WTC11 (cell line): Measurements from ENCODE around the gene SLC25A21. TPM values are rescaled to one million over a fixed set of nuclear protein-coding genes. Genes with fewer than 3 reads are reported as not detected.

Experiments
- ATAC-seq: fragments of 200-7000 bp; cut with Tn5 transposase; 2 replicates; pipeline ENCODE4 v1.10.0; 2021; ENCODE audit warnings: mild to moderate bottlenecking, moderate library complexity
- CTCF ChIA-PET: fragments of 300-600 bp; sonication (Branson Sonifier 250); formaldehyde crosslinking; loops from one replicate; lab custom pipeline; 2021; ENCODE audit warnings: antibody characterized with exemption; lab: Charles Lee
- POLR2A ChIA-PET: fragments of 350-600 bp; sonication (Branson Sonifier 250); formaldehyde crosslinking; loops from one replicate; lab custom pipeline; 2021; ENCODE audit warnings: antibody characterized with exemption; lab: Charles Lee
- DNase-seq: peaks from one replicate; pipeline ENCODE4 v3.0.0; 2021; ENCODE audit warnings: low spot score
- H3K27ac Mint-ChIP-seq: 2 replicates; pipeline ENCODE4 v1.8.0; 2021; ENCODE audit warnings: mixed read lengths
- H3K27me3 Mint-ChIP-seq: 2 replicates; pipeline ENCODE4 v1.8.0; 2021; ENCODE audit warnings: low read depth, mild to moderate bottlenecking, moderate library complexity, mixed read lengths
- H3K36me3 Mint-ChIP-seq: 2 replicates; pipeline ENCODE4 v1.8.0; 2021; ENCODE audit warnings: mixed read lengths
- H3K4me1 Mint-ChIP-seq: 2 replicates; pipeline ENCODE4 v1.8.0; 2022; ENCODE audit warnings: mixed read lengths
- H3K4me3 Mint-ChIP-seq: 2 replicates; pipeline ENCODE4 v1.8.0; 2021; ENCODE audit warnings: mild to moderate bottlenecking, moderate library complexity, mixed read lengths
- H3K9me3 Mint-ChIP-seq: 2 replicates; pipeline ENCODE4 v1.8.0; 2021; ENCODE audit warnings: mixed read lengths
- FOXK1 ChIP-seq: sonication (generic); formaldehyde crosslinking; IDR thresholded peaks from 2 replicates; pipeline ENCODE4 v1.8.0; 2022; ENCODE audit warnings: mild to moderate bottlenecking, moderate library complexity, missing genetic modification reagents
- GTF2I ChIP-seq: fragments of 250-450 bp; sonication (Bioruptor Pico); conservative IDR thresholded peaks from 2 replicates; pipeline ENCODE4 v1.4.0; 2021; ENCODE audit warnings: mild to moderate bottlenecking
- JUN ChIP-seq: sonication (generic); formaldehyde crosslinking; IDR thresholded peaks from 2 replicates; pipeline ENCODE4 v1.8.0; 2023; ENCODE audit warnings: mild to moderate bottlenecking, missing genetic modification reagents
- NR1H2 ChIP-seq: sonication (generic); formaldehyde crosslinking; IDR thresholded peaks from 2 replicates; pipeline ENCODE4 v1.9.0; 2021; ENCODE audit warnings: mild to moderate bottlenecking, moderate library complexity, missing genetic modification reagents
- RELA ChIP-seq: sonication (generic); formaldehyde crosslinking; IDR thresholded peaks from 2 replicates; pipeline ENCODE4 v1.8.1; 2022; ENCODE audit warnings: missing genetic modification reagents, mild to moderate bottlenecking, borderline replicate concordance
- ZNF121 ChIP-seq: sonication (generic); formaldehyde crosslinking; IDR thresholded peaks from 2 replicates; pipeline ENCODE4 v1.8.0; 2023; ENCODE audit warnings: missing genetic modification reagents
- ZNF219 ChIP-seq: sonication (generic); formaldehyde crosslinking; IDR thresholded peaks from 2 replicates; pipeline ENCODE4 v1.8.0; 2023; ENCODE audit warnings: missing genetic modification reagents, mild to moderate bottlenecking, borderline replicate concordance
- ZNF232 ChIP-seq: sonication (generic); formaldehyde crosslinking; IDR thresholded peaks from 2 replicates; pipeline ENCODE4 v1.8.0; 2022; ENCODE audit warnings: mild to moderate bottlenecking, missing genetic modification reagents
- ZNF416 ChIP-seq: fragments of 250-450 bp; sonication (Bioruptor Pico); IDR thresholded peaks from 2 replicates; pipeline ENCODE4 v1.9.0; 2021; ENCODE audit warnings: mild to moderate bottlenecking, inconsistent platforms
- ZNF671 ChIP-seq: fragments of 250-450 bp; sonication (Bioruptor Pico); IDR thresholded peaks from 2 replicates; pipeline ENCODE4 v1.8.0; 2021; ENCODE audit warnings: mild to moderate bottlenecking
- total RNA-seq: library from RNA; stranded (reverse); gene quantifications from 3 replicates; pipeline ENCODE4 v1.2.3, GENCODE V29; 2021
- TF ChIP-seq, protein P1 (sequence below): fragments of 250-450 bp; sonication (Bioruptor Pico); IDR thresholded peaks from 2 replicates; pipeline ENCODE4 v1.9.0; 2021; ENCODE audit warnings: mild to moderate bottlenecking, borderline replicate concordance
- TF ChIP-seq, protein P2 (sequence below): sonication (generic); formaldehyde crosslinking; IDR thresholded peaks from 2 replicates; pipeline ENCODE4 v1.8.1; 2023; ENCODE audit warnings: mild to moderate bottlenecking, missing genetic modification reagents, borderline replicate concordance
- TF ChIP-seq, protein P3 (sequence below): sonication (generic); formaldehyde crosslinking; IDR thresholded peaks from 2 replicates; pipeline ENCODE4 v1.8.1; 2022; ENCODE audit warnings: mild to moderate bottlenecking, moderate library complexity, missing genetic modification reagents
- TF ChIP-seq, protein P4 (sequence below): fragments of 250-450 bp; sonication (Bioruptor Pico); conservative IDR thresholded peaks from 2 replicates; pipeline ENCODE4 v1.9.0; 2021; ENCODE audit warnings: mild to moderate bottlenecking
- TF ChIP-seq, protein P5 (sequence below): sonication (generic); formaldehyde crosslinking; IDR thresholded peaks from 2 replicates; pipeline ENCODE4 v1.8.1; 2023; ENCODE audit warnings: mild to moderate bottlenecking, missing genetic modification reagents, moderate library complexity
- TF ChIP-seq, protein P6 (sequence below): sonication (generic); formaldehyde crosslinking; IDR thresholded peaks from 2 replicates; pipeline ENCODE4 v1.8.1; 2023; ENCODE audit warnings: mild to moderate bottlenecking, missing genetic modification reagents

Gene SLC25A21
- total RNA-seq, 1 experiment from 2014 or later = 8.2 TPM

DNA sequence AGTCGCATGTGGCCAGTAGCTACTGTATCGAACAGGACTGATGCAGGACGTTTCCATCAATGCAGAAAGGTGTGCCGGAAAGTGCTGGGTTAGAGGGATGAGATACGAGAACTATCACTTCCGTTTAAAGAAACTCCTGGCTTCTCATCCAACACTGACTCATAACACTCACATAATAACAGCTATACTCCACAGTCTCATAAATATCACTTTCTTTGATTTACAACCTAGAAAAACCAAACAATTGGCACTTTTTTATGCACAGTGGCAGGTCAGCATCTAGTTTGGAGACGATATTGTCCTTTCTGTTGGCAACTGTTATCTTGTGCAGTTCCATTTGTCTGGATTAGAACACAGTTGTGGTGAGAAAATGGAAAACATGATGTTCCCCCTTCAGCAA lies 43.4 kb downstream of the SLC25A21 start (continued):
- TF ChIP-seq, protein P1, sequence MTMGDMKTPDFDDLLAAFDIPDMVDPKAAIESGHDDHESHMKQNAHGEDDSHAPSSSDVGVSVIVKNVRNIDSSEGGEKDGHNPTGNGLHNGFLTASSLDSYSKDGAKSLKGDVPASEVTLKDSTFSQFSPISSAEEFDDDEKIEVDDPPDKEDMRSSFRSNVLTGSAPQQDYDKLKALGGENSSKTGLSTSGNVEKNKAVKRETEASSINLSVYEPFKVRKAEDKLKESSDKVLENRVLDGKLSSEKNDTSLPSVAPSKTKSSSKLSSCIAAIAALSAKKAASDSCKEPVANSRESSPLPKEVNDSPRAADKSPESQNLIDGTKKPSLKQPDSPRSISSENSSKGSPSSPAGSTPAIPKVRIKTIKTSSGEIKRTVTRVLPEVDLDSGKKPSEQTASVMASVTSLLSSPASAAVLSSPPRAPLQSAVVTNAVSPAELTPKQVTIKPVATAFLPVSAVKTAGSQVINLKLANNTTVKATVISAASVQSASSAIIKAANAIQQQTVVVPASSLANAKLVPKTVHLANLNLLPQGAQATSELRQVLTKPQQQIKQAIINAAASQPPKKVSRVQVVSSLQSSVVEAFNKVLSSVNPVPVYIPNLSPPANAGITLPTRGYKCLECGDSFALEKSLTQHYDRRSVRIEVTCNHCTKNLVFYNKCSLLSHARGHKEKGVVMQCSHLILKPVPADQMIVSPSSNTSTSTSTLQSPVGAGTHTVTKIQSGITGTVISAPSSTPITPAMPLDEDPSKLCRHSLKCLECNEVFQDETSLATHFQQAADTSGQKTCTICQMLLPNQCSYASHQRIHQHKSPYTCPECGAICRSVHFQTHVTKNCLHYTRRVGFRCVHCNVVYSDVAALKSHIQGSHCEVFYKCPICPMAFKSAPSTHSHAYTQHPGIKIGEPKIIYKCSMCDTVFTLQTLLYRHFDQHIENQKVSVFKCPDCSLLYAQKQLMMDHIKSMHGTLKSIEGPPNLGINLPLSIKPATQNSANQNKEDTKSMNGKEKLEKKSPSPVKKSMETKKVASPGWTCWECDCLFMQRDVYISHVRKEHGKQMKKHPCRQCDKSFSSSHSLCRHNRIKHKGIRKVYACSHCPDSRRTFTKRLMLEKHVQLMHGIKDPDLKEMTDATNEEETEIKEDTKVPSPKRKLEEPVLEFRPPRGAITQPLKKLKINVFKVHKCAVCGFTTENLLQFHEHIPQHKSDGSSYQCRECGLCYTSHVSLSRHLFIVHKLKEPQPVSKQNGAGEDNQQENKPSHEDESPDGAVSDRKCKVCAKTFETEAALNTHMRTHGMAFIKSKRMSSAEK = no peak
- TF ChIP-seq FOXK1 (CRISPR knock-in tag) (no peak), NR1H2 (CRISPR knock-in tag) (no peak), ZNF219 (no peak), ZNF232 (CRISPR knock-in tag) (no peak), JUN (CRISPR knock-in tag) (no peak)
- TF ChIP-seq, protein P2, sequence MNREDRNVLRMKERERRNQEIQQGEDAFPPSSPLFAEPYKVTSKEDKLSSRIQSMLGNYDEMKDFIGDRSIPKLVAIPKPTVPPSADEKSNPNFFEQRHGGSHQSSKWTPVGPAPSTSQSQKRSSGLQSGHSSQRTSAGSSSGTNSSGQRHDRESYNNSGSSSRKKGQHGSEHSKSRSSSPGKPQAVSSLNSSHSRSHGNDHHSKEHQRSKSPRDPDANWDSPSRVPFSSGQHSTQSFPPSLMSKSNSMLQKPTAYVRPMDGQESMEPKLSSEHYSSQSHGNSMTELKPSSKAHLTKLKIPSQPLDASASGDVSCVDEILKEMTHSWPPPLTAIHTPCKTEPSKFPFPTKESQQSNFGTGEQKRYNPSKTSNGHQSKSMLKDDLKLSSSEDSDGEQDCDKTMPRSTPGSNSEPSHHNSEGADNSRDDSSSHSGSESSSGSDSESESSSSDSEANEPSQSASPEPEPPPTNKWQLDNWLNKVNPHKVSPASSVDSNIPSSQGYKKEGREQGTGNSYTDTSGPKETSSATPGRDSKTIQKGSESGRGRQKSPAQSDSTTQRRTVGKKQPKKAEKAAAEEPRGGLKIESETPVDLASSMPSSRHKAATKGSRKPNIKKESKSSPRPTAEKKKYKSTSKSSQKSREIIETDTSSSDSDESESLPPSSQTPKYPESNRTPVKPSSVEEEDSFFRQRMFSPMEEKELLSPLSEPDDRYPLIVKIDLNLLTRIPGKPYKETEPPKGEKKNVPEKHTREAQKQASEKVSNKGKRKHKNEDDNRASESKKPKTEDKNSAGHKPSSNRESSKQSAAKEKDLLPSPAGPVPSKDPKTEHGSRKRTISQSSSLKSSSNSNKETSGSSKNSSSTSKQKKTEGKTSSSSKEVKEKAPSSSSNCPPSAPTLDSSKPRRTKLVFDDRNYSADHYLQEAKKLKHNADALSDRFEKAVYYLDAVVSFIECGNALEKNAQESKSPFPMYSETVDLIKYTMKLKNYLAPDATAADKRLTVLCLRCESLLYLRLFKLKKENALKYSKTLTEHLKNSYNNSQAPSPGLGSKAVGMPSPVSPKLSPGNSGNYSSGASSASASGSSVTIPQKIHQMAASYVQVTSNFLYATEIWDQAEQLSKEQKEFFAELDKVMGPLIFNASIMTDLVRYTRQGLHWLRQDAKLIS (CRISPR knock-in tag) = no peak
- TF ChIP-seq, protein P3, sequence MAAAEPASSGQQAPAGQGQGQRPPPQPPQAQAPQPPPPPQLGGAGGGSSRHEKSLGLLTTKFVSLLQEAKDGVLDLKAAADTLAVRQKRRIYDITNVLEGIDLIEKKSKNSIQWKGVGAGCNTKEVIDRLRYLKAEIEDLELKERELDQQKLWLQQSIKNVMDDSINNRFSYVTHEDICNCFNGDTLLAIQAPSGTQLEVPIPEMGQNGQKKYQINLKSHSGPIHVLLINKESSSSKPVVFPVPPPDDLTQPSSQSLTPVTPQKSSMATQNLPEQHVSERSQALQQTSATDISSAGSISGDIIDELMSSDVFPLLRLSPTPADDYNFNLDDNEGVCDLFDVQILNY = no peak

DNA sequence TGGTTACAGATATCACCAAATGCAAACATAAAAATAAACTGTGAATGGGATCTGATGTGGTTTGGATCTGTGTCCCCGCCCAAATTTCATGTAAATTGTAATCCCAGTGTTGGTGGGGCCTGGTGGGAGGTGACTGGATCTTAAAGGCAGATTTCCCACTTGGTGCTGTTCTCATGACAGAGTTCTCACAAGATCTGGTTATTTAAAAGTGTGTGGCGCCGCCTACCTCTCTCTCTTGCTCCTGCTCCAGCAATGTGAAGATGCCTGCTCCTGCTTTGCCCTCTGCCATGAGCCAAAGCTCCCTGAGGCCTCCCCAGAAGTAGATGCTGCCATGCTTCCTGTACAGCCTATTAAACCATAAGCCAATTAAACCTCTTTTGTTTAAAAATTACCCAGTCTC lies 47.8 kb downstream of the SLC25A21 start:
- peak; percentile 88 for ATAC-seq
- H3K27me3 Mint-ChIP-seq = no peaks in the 10 kb centered on the region

More for the DNA sequence above, 47.8 kb downstream of the SLC25A21 start:
- 0 out of 2 replicates have a peak, but pooled peaks cover 3% of the 10 kb centered on the region for H3K36me3 Mint-ChIP-seq
- H3K27ac Mint-ChIP-seq = no peak overlapping the region
- H3K4me3 Mint-ChIP-seq = no peak overlapping the region
- DNase-seq = peak; percentile 45
- ChIA-PET POLR2A (no interaction called here), CTCF (interaction anchor here (0.6 to 1.6 kb wide), 9 partner anchors 9 to 476 kb away, joined by 3 to 10 read pairs (median 3); no protein-coding TSS in a partner anchor)
- H3K4me1 Mint-ChIP-seq = peaks cover 2% of the 10 kb centered on the region; the same call in 1 of the 2 replicates
- TF ChIP-seq, protein P4, sequence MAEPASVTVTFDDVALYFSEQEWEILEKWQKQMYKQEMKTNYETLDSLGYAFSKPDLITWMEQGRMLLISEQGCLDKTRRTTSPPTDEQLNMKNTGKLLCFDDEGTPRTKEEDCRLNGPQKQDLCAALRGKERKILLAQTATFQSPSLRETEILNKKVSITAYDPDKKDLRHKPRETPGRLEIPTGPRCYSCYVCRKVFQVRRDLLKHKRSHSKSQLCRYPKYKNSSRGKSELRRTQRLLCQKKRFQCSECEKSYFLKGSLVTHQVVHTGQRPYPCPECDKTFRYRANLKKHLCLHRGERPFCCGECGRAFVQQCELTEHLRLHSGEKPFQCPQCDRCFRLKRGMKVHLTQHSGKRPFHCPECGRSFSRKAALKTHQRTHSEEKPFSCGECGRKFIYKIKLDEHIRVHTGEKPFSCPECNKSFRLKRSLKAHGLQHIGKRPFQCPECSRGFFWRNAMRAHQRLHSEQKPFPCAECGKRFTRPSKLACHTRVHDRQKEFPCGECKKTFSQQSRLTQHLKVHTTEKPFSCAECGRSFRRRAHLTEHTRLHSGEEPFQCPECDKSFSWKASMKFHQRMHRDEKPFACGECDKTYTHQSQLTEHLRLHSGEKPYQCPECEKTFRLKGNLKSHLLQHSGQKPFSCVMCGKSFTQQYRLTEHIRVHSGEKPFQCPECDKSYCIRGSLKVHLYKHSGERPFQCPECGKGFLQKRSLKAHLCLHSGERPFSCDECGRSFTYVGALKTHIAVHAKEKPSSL (CRISPR knock-in tag) = no peak
- TF ChIP-seq GTF2I = no peak
- TF ChIP-seq, protein P5, sequence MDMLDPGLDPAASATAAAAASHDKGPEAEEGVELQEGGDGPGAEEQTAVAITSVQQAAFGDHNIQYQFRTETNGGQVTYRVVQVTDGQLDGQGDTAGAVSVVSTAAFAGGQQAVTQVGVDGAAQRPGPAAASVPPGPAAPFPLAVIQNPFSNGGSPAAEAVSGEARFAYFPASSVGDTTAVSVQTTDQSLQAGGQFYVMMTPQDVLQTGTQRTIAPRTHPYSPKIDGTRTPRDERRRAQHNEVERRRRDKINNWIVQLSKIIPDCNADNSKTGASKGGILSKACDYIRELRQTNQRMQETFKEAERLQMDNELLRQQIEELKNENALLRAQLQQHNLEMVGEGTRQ (CRISPR knock-in tag) = no peak
- no peak for TF ChIP-seq ZNF671
- TF ChIP-seq ZNF121 = no peak
- TF ChIP-seq JUN (CRISPR knock-in tag) = no peak
- TF ChIP-seq, protein P6, sequence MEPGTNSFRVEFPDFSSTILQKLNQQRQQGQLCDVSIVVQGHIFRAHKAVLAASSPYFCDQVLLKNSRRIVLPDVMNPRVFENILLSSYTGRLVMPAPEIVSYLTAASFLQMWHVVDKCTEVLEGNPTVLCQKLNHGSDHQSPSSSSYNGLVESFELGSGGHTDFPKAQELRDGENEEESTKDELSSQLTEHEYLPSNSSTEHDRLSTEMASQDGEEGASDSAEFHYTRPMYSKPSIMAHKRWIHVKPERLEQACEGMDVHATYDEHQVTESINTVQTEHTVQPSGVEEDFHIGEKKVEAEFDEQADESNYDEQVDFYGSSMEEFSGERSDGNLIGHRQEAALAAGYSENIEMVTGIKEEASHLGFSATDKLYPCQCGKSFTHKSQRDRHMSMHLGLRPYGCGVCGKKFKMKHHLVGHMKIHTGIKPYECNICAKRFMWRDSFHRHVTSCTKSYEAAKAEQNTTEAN (CRISPR knock-in tag) = no peak
- peak; percentile 85; the same call in 1 of the 2 replicates for TF ChIP-seq ZNF416 (CRISPR knock-in tag)
- TF ChIP-seq RELA (CRISPR knock-in tag) = no peak
- peaks cover 3% of the 10 kb centered on the region; the same call in 1 of the 2 replicates for H3K9me3 Mint-ChIP-seq
